Caco-2 (cell line): Measurements from ENCODE around the gene IGFBP3. TPM values are rescaled to one million over a fixed set of nuclear protein-coding genes. Genes with fewer than 3 reads are reported as not detected.

Source experiments
- BruUV-seq: library from RNA; stranded (reverse); fragments of 400-500 nt; replicated peaks from 2 replicates; lab custom pipeline; 2021; lab: Mats Ljungman, UMichigan
- CTCF ChIA-PET: fragments of 300-600 bp; sonication (Branson Sonifier 250); formaldehyde crosslinking; loops from one replicate; lab custom pipeline; 2022; ENCODE audit warnings: antibody characterized with exemption; lab: Charles Lee
- POLR2A ChIA-PET: fragments of 300-600 bp; sonication (Branson Sonifier 250); formaldehyde crosslinking; loops from one replicate; lab custom pipeline; 2022; ENCODE audit warnings: antibody characterized with exemption; lab: Charles Lee
- DNase-seq, 2 experiments: peaks; one replicate each; pipeline versions ENCODE4 v3.0.0 to v3.0.0-alpha.2; 2020 to 2022
- H3K27me3 ChIP-seq: replicated peaks from 2 replicates; pipeline ENCODE4 v1.6.0; 2011; ENCODE audit warnings: low read length; ENCODE audit not compliant: control insufficient read depth, insufficient read depth
- H3K36me3 ChIP-seq: 2 replicates; pipeline ENCODE4 v1.5.1; 2011; ENCODE audit warnings: low read length; ENCODE audit not compliant: control insufficient read depth, insufficient read depth
- H3K4me1 ChIP-seq: fragments of 250-450 bp; sonication (Bioruptor Pico); 2 replicates; pipeline ENCODE4 v1.5.1; 2020; ENCODE audit warnings: mild to moderate bottlenecking
- H3K4me3 ChIP-seq: 2 replicates; pipeline ENCODE4 v1.5.1; 2011; ENCODE audit warnings: low read depth, mild to moderate bottlenecking, control low read depth, low read length
- H3K9me3 ChIP-seq: fragments of 250-450 bp; sonication (Bioruptor Pico); 2 replicates; pipeline ENCODE4 v1.5.1; 2020; ENCODE audit warnings: mild to moderate bottlenecking, moderate library complexity
- H3K27ac Mint-ChIP-seq: one replicate; pipeline ENCODE4 v1.8.0; 2022; ENCODE audit warnings: mixed read lengths; ENCODE audit not compliant: unreplicated experiment
- H3K27me3 Mint-ChIP-seq: one replicate; pipeline ENCODE4 v1.8.0; 2022; ENCODE audit warnings: mixed read lengths; ENCODE audit not compliant: insufficient read depth, unreplicated experiment
- H3K36me3 Mint-ChIP-seq: one replicate; pipeline ENCODE4 v1.8.0; 2022; ENCODE audit warnings: mild to moderate bottlenecking, mixed read lengths; ENCODE audit not compliant: insufficient read depth, unreplicated experiment
- H3K4me1 Mint-ChIP-seq: one replicate; pipeline ENCODE4 v1.8.0; 2022; ENCODE audit warnings: low read depth, mixed read lengths; ENCODE audit not compliant: unreplicated experiment
- H3K4me3 Mint-ChIP-seq: one replicate; pipeline ENCODE4 v1.8.0; 2022; ENCODE audit warnings: mild to moderate bottlenecking, moderate library complexity, mixed read lengths; ENCODE audit not compliant: unreplicated experiment
- H3K9me3 Mint-ChIP-seq: one replicate; pipeline ENCODE4 v1.8.0; 2022; ENCODE audit warnings: mixed read lengths; ENCODE audit not compliant: unreplicated experiment
- CTCF ChIP-seq, 2 experiments: fragments of 200-600 bp in 1 of 2; IDR thresholded peaks; 1 replicate in 1 of 2; 2 replicates in 1 of 2; pipeline versions ENCODE4 v1.5.1 to v1.8.0; 2011 to 2022; ENCODE audit warnings: antibody characterized with exemption in 1 of 2, control low read depth in 1 of 2, inconsistent platforms in 1 of 2, low read depth in 1 of 2, low read length in 1 of 2, mild to moderate bottlenecking in 1 of 2, moderate library complexity in 1 of 2; ENCODE audit not compliant: insufficient read depth in 1 of 2, severe bottlenecking in 1 of 2, unreplicated experiment in 1 of 2
- intact Hi-C: fragments of 100-400 bp; cut with micrococcal nuclease; formaldehyde crosslinking; loops from one replicate; pipeline ENCODE4 v1.10.0; 2022; ENCODE audit not compliant: unreplicated experiment
- total RNA-seq: library from RNA; stranded (reverse); gene quantifications from 2 replicates; pipeline ENCODE4 v1.2.3, GENCODE V29; 2022

Gene IGFBP3
- total RNA-seq, 1 experiment from 2014 or later: 0.79 TPM

- Mint-ChIP-seq H3K4me1 (no peaks in the 10 kb centered on the region), H3K9me3 (no peaks in the 10 kb centered on the region), H3K27ac (no peak overlapping the region), H3K4me3 (no peak overlapping the region), H3K36me3 (no peaks in the 10 kb centered on the region), H3K27me3 (peaks cover 23% of the 10 kb centered on the region)
- Histone ChIP-seq H3K9me3 (no peaks in the 10 kb centered on the region), H3K4me3 (no peak overlapping the region), H3K36me3 (no peaks in the 10 kb centered on the region), H3K27me3 (no peaks in the 10 kb centered on the region; the same call in none of the 2 replicates), H3K4me1 (peaks cover 5% of the 10 kb centered on the region; the same call in 1 of the 2 replicates)
- BruUV-seq: no TSS peak
- DNase-seq: peak; percentile 62 to 84
- TF ChIP-seq CTCF (IDR thresholded peaks at IDR 0.05; ENCODE audit: insufficient read depth in 1 of 2, low read depth in 1 of 2, low read length in 1 of 2, severe bottlenecking in 1 of 2, unreplicated experiment in 1 of 2): peak; percentile 96
- intact Hi-C loops: loop anchor here (1.0 to 5.0 kb wide), 4 partner anchors 190 to 1263 kb away; no protein-coding TSS in a partner anchor
- CTCF ChIA-PET: interaction anchor here (0.5 to 1.5 kb wide), 3 partner anchors 39 to 1189 kb away, joined by 3 to 8 read pairs (median 3); no protein-coding TSS in a partner anchor
- POLR2A ChIA-PET: no interaction called here
These were observed 3.4 kb downstream of the IGFBP3 start for GRCh38 chr7:45917658-45918057.

GRCh38 chr7:45917064-45917463, 4.0 kb downstream of the IGFBP3 start:
- ChIA-PET POLR2A (no interaction called here), CTCF (interaction anchor here (0.5 kb wide), 1 partner anchor 1189 kb away, joined by 3 read pairs; no protein-coding TSS in a partner anchor)
- Histone ChIP-seq H3K36me3 (no peaks in the 10 kb centered on the region), H3K9me3 (no peaks in the 10 kb centered on the region), H3K4me3 (no peak overlapping the region), H3K27me3 (no peaks in the 10 kb centered on the region; the same call in none of the 2 replicates), H3K4me1 (peaks cover 5% of the 10 kb centered on the region; the same call in 1 of the 2 replicates)
- H3K4me3 Mint-ChIP-seq: no peak overlapping the region
- TF ChIP-seq CTCF (IDR thresholded peaks at IDR 0.05; ENCODE audit: insufficient read depth in 1 of 2, low read depth in 1 of 2, low read length in 1 of 2, severe bottlenecking in 1 of 2, unreplicated experiment in 1 of 2): no peak
- BruUV-seq: no TSS peak
- intact Hi-C loops: loop anchor here (1.0 to 5.0 kb wide), 4 partner anchors 190 to 1263 kb away; no protein-coding TSS in a partner anchor
- no peaks in the 10 kb centered on the region for H3K4me1 Mint-ChIP-seq
- no peak overlapping the region for H3K27ac Mint-ChIP-seq
- DNase-seq: no peak
- no peaks in the 10 kb centered on the region for H3K36me3 Mint-ChIP-seq
- no peaks in the 10 kb centered on the region for H3K9me3 Mint-ChIP-seq
- peaks cover 17% of the 10 kb centered on the region for H3K27me3 Mint-ChIP-seq

GRCh38 chr7:45915606-45916005, 5.5 kb downstream of the IGFBP3 start:
- no peak for TF ChIP-seq CTCF (IDR thresholded peaks at IDR 0.05; ENCODE audit: insufficient read depth in 1 of 2, low read depth in 1 of 2, low read length in 1 of 2, severe bottlenecking in 1 of 2, unreplicated experiment in 1 of 2)
- ChIA-PET CTCF (no interaction called here), POLR2A (no interaction called here)
- peaks cover 5% of the 10 kb centered on the region; the same call in 1 of the 2 replicates for H3K4me1 ChIP-seq
- Mint-ChIP-seq H3K27ac (no peak overlapping the region), H3K4me3 (no peak overlapping the region), H3K9me3 (no peaks in the 10 kb centered on the region), H3K27me3 (peaks cover 15% of the 10 kb centered on the region), H3K36me3 (no peaks in the 10 kb centered on the region), H3K4me1 (no peaks in the 10 kb centered on the region)
- BruUV-seq: no TSS peak
- H3K9me3 ChIP-seq: no peaks in the 10 kb centered on the region
- H3K4me3 ChIP-seq: no peak overlapping the region
- H3K27me3 ChIP-seq: no peaks in the 10 kb centered on the region; the same call in none of the 2 replicates
- intact Hi-C loops: loop anchor here (5.0 kb wide), 1 partner anchor 192 kb away; no protein-coding TSS in a partner anchor
- DNase-seq: no peak
- H3K36me3 ChIP-seq: no peaks in the 10 kb centered on the region
